GM18505 (cell line): ENCODE results near the gene MRPL9.

ENCODE experiments used
- ATAC-seq: cut with Tn5 transposase; IDR thresholded peaks from one replicate; pipeline ENCODE4 v1.9.1; 2021; ENCODE audit not compliant: unreplicated experiment
- POLR2A ChIP-seq: IDR thresholded peaks from 4 replicates; pipeline ENCODE4 v1.6.1; 2011; ENCODE audit warnings: borderline replicate concordance; ENCODE audit not compliant: insufficient read depth, insufficient read length; ENCODE audit errors: extremely low read depth

MRPL9 gene

DNA sequence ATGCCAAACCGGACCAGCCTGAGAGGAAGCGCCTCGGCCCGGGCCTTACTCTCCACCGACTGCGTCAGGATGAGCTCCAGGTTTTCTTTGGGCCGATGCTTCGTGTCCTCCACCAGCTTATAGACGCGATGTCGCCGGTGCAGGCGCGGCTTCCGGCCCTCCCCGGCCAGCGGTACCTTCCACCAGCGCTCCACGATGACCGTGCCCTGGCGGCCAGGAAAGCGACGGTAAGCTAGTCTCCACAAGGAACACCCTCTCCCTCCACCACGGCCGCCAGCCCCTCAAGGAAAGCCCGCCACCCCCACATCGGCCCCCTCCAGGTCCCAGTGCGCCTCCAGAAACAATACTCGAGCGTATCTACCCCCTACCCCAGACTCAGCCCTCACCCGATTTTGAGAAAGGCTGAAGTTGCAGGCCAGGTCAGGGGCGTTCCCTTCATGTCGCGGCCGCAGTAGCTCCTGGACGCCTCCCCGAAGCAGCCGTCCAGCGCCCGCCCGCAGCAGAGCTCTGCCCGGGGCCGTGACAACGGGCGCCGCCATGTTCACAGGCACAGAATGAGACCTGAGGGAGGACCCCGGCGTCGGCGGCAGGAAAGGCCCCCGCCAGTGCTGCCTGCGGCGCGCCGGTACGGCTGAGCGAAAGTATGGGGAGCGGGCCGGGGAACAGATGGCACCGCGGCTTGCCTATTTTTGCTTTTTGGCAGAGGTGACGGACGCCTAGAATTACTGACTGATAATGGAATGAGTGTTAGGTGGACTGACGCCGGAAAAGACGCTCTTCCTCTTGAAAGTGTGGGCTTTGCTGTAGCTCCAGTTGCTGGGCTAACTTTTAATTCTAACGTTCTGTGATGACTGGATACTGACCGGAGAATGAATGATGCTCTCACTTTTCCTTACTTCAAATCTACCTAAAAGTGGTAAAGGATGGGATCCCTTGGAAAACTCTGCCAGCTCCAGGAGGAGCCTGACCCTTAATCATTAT lies at the start of gene MRPL9:
Gene MRPL9 (minus strand): TSS at position 556 of the 981 bp plus-strand sequence. CDS start 17 bp downstream, at position 539.
- ATAC-seq = peak; percentile 91
- TF ChIP-seq POLR2A = peak; percentile 78

DNA sequence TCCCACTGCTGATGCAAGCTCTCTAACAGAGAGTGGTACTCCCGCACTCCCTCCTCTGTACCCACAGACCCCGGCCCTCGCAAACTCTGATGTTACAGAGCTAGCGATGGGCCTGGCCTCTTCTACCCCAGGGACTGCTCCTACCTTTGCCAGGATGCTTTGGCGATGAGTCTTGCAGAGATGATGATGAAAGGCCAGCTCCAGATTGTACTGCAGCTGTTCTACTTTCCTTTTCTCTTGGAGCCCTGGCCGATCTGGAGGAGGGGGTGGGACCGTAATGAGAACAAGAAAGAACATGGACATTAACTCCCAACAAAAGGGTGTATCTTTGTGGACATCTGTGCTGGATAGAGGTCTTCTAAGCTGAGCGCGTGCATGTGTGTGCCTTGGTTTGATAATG lies 47.9 kb upstream of the MRPL9 start:
- ATAC-seq = no peak
- no peak for TF ChIP-seq POLR2A

DNA sequence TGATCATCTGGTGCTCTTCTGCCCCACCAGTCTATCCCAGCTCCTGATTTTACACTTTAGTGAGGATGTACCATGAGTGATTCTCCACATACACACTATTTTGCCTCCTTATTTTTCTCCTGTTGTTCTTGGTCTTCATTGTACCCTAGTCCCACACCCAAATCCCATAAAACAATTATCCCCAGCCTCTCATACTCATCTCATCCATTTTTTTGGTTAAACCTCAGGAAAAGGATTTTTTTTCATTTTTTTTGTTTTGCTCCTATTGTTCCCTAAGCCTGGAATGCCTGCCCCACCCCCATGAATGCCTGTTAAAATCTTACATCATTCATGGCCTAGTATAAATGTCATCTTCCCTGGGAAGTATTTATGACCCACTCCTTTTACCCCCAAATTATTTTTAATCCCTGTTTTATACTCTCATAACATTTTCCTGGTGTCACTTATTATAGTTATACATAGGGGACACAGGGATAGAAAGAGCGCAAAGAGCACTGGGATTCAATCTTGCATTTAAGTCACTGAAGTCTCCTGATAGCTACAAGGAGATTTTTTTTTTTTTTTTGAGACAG lies 46.8 kb upstream of the MRPL9 start:
- no peak for ATAC-seq
- no peak for TF ChIP-seq POLR2A

DNA sequence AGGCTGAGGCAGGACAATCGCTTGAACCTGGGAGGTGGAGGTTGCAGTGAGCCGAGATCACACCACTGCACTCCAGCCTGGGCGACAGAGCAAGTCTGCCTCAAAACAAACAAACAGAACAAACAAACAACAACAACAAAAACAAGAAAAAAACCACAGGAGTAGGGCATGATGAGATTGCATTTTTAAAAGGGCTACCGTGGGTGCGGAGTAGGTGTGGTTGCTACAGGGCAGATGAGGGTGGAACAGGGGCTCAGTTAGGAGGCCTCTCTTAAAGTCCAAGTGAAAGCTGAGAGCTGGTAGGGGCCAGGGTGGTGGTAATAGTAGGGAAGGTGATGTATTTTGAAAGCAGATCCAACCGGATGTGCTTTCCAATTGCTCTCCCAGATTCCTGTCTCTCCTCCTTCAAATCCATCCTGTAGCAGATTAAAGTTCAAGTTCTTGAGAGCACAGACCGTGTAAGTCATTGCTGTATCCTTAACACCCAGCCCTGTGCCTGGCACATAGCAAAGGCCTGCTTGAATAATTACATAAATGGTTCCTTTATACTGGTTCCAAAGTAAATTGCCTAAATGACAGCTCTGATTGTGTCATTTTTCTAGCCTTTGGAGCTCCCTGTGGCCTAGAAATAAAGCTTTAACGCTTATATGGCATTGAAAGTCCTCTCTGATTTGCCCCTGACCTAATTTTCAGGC lies 46.1 kb upstream of the MRPL9 start:
- TF ChIP-seq POLR2A = no peak
- no peak for ATAC-seq

DNA sequence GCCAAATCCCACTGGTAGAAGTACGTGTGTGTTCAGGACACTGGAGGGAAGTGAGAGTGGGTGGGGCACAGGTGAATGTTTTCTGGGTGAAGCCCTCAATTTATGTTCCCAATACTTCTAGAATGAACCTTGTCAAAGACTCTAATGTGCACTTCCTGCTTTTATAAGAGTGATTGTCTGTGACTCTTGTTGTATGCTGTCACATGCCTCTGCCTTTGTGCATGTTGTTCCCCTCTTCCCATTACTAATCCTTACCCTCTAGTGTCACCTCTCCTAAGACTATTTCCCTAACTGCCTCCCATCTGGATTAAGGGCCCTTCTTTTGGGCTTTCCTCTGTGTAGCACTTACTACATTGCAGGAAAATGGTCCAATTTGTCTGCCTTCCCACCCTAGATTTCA lies 44.5 kb upstream of the MRPL9 start:
- no peak for ATAC-seq
- no peak for TF ChIP-seq POLR2A

DNA sequence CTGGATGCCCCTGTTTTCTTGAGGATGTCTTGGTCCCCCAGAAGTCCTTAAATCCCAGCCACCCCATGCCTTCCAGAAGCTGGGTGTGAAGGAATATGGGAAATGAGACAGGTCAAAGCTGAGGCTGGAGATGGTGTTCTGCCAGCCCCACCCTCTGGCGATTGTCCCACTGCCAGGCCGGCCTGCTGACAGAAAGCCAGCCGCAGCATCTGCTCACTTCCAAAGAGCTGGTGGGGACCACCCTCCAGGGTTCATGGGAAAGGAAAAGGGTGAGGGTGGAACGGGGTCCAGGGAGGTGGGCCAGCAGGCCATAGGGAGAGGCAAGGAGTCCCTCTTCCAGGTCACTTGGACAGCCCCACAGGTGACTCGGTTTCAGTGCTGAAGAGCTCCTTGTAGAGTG lies 43.8 kb upstream of the MRPL9 start:
- no peak for TF ChIP-seq POLR2A

DNA sequence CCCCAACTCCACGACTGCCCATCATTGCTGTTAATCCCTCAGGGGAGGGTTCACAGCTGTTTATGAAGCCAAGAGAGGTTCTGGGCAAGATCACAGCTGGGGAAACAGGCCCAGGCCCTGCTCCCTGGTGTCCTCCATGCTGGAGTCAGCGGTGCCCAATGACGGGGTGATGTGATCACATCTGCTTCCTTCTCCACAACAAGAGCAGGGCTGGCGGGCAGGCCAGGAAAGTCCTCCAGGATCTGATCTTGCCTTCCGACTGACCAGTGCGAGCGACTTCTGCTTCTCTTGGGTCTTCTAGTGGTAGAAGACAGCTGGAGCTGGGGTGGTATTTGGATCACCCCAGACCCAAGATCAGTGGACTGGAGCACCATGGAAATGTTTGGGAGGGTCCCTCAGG lies 42.9 kb upstream of the MRPL9 start:
- ATAC-seq = no peak
- no peak for TF ChIP-seq POLR2A

More for the DNA sequence above, 43.8 kb upstream of the MRPL9 start:
- ATAC-seq = no peak

DNA sequence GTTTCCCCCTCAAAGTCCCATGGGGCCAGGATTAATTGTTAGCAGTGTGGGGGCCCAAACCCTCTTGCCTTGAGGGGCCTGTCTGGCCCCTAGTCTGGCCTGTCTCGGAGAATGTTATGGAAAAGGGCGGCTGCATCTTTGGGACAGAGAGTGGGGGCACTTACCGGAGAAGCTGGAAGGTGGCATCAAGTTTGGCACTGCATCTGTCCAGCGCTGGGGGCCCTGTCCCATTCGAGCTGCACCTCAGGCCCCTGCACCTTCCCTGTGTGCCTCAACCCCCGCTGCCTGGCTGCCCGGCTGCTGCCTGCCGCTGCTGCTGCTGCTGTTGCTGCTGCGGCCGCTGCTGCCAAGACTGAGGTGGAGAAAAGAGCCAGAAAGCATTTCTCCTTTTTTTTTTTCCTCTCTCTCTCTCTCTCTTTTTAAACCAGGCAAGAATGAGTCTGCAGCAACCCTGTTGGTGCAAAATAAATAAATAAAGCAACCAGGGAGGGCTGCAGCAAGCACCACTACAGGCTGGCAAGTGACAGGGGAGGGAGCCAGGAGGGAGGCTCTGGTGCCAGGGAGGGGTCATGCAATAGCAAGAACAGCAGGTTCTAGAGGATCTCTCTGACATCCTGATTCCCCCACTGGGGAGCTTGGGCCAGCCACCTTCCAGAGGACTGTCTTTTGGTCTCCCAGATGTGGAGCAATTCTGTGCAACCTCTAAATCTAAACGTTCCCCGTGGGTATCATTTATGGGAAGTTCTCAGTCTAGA lies 41.9 kb upstream of the MRPL9 start, which contains the start of gene LINGO4:
Gene LINGO4 (minus strand): TSS at position 354 of the 755 bp plus-strand sequence. CDS start 2,715 bp downstream, outside the sequence.
- no peak for ATAC-seq
- no peak for TF ChIP-seq POLR2A

DNA sequence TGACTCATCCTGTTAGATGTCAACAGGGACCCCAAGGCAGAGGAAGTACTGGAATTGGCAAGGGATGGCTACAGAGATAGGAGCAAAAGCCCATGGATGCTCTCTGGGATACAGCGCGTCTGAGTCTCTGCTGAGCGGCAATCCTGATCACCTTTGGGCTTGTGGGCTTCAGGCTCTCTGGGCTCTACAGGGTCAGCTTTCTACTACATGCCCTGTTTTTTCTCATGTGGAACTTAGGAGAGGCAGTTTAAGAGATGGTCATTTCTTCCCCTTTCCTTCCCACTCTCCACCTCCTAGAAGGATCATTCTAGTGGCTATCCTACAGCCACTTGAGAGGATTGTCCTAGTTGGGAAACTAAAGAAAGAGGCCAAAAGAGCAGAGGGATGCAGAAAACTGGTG lies 40.6 kb upstream of the MRPL9 start:
- no peak for TF ChIP-seq POLR2A
- no peak for ATAC-seq

DNA sequence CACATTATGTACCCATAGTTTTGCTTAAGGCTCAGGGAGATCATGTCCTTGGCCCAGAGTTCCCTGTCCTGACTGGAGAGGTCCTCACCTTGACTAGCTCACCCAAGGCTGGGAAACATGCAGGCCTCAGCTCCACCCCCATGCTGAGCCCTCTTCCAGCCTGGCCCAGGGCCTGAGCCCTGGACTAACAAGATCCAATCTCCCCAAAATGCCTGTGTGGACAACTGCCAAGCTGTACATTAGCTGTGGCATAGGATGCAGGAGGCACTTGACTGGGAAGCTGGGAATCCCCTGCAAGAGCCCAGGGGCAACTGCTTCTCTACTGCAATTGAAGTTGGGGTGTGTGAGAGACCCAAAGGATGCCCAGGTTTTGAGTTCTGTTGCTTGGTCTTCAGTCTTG lies 39.9 kb upstream of the MRPL9 start:
- ATAC-seq = no peak
- TF ChIP-seq POLR2A = no peak

DNA sequence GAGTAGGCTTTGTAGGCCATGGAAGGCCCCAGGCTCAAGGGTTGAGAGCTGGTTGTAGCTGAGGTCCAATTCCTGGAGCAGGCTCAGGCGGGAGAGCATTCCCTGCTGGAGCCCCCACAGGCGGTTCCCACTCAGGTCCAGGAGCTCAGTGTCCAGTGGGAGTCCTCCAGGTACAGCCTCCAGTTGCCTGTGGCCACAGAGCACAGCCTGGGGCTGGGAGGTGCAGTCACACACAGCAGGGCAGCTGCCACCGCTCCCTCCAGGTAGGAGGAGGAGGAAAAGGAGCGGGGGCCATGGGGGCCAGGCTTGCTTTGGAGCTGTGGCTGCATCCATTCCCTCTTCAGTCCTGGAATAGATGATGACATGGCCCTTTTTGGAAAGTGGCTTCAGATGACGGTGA lies 39.1 kb upstream of the MRPL9 start:
- no peak for ATAC-seq
- no peak for TF ChIP-seq POLR2A

DNA sequence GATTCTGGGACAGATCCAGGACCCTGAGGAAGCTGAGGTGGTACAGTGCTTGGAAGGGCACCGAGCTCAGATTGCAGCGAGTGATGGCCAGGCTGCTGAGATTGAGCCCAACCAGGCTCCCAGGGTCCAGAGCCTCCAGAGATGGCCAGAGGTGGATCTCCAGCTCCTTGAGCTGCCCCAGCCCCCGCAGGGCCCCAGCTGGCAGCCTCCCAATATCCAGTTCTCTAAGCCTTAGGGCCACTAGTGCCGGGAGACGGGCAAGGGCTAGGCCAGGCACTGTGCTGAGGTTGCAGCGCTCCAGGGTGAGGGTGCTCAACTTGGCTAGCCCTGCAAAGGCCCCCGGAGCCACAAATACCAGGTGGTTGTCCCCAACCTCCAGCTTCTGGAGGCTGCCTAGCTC lies 38.5 kb upstream of the MRPL9 start:
- no peak for TF ChIP-seq POLR2A
- no peak for ATAC-seq
